Stimulated activated CD8-positive, alpha-beta memory T cell treated with anti-CD3 and anti-CD28 coated beads, Interleukin-4, amount 100 ng/mL, for 48 hours (primary cell): Measurements from ENCODE around the gene ZBTB33.
A peak's percentile ranks its signal among the peaks of the same experiment; 100 is the strongest.

ENCODE experiments used
- DNase-seq: peaks from one replicate; pipeline ENCODE4 v3.0.0-alpha.2; 2020

Gene ZBTB33

GRCh38 chrX:120250522-120251271 is at the start of gene ZBTB33:
Gene ZBTB33, plus strand, starts transcription at chrX:120250812. Its CDS starts 2,604 bp downstream, at chrX:120253416.
- DNase-seq: peak; percentile 83

- DNase-seq: no peak
These were observed 49.8 kb upstream of the ZBTB33 start for GRCh38 chrX:120200851-120201250.

- DNase-seq: no peak
These were observed 44.5 kb upstream of the ZBTB33 start for GRCh38 chrX:120205816-120206753.

- DNase-seq: no peak
These were observed 43.5 kb upstream of the ZBTB33 start for GRCh38 chrX:120207009-120207605.

- DNase-seq: peak; percentile 68
These were observed 37.0 kb upstream of the ZBTB33 start for GRCh38 chrX:120213438-120214265.

- no peak for DNase-seq
These were observed 27.2 kb upstream of the ZBTB33 start for GRCh38 chrX:120223374-120223773.

- DNase-seq: no peak
These were observed 26.2 kb upstream of the ZBTB33 start for GRCh38 chrX:120224388-120224787.

GRCh38 chrX:120228187-120228908 is 22.3 kb upstream of the ZBTB33 start:
- DNase-seq: no peak

GRCh38 chrX:120235284-120235683 is 15.3 kb upstream of the ZBTB33 start:
- DNase-seq: no peak

GRCh38 chrX:120236687-120237479 is 13.7 kb upstream of the ZBTB33 start:
- no peak for DNase-seq

GRCh38 chrX:120238933-120239332 is 11.7 kb upstream of the ZBTB33 start:
- DNase-seq: no peak

GRCh38 chrX:120242813-120243212 is 7.8 kb upstream of the ZBTB33 start:
- no peak for DNase-seq

GRCh38 chrX:120244395-120244734 is 6.2 kb upstream of the ZBTB33 start:
- DNase-seq: no peak

- DNase-seq: peak; percentile 70
These were observed 5.7 kb upstream of the ZBTB33 start for GRCh38 chrX:120244735-120245498.

GRCh38 chrX:120251471-120252011 is 929 bp downstream of the ZBTB33 start:
- DNase-seq: peak; percentile 33

- no peak for DNase-seq
These were observed 3.2 kb downstream of the ZBTB33 start for GRCh38 chrX:120253784-120254183.

GRCh38 chrX:120260369-120260768 is 9.8 kb downstream of the ZBTB33 start:
- DNase-seq: no peak

GRCh38 chrX:120262859-120263708 is 12.5 kb downstream of the ZBTB33 start:
- no peak for DNase-seq

- no peak for DNase-seq
These were observed 13.7 kb downstream of the ZBTB33 start for GRCh38 chrX:120264341-120264740.
